Measurements from ENCODE around the gene TMEM212.

DNA sequence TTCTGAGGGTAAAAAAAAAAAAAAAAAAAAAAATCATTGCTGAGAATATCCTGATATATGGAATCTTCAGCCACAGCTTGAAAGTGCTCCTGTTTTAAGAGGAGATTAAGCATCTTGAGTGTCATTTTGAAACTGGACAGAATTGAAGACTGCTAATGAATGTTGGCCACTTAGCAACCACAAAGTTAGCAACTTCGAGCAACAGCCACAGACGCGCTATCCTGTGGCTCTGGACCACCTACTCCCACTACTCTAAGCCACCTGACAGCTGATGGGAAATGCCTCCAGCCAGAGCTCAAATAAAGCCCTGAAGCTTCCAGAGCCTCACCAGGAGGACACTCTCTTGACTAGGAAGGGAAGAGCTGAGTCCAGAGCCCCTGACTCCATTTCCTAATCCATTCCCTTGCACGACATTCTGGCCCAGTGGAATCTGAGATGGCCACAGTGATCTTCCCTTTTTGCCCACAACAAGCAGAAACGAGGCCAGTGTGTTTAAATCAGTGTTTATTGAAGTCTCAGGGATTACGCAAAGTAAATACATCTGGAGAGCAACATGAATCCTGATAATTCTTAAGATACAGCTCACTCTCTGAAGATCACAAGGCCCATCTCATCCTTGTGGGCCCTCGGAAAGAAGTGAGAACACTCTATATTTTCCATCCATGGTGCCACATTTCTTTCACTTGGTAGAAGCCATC is 58.6 kb downstream of the TMEM212 start:
- TF ChIP-seq, protein P1, sequence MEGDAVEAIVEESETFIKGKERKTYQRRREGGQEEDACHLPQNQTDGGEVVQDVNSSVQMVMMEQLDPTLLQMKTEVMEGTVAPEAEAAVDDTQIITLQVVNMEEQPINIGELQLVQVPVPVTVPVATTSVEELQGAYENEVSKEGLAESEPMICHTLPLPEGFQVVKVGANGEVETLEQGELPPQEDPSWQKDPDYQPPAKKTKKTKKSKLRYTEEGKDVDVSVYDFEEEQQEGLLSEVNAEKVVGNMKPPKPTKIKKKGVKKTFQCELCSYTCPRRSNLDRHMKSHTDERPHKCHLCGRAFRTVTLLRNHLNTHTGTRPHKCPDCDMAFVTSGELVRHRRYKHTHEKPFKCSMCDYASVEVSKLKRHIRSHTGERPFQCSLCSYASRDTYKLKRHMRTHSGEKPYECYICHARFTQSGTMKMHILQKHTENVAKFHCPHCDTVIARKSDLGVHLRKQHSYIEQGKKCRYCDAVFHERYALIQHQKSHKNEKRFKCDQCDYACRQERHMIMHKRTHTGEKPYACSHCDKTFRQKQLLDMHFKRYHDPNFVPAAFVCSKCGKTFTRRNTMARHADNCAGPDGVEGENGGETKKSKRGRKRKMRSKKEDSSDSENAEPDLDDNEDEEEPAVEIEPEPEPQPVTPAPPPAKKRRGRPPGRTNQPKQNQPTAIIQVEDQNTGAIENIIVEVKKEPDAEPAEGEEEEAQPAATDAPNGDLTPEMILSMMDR (IDR thresholded peaks at IDR 0.05): no peak
- TF ChIP-seq POLR2A (IDR thresholded peaks at IDR 0.05): no peak

Data from adrenal gland (tissue), 5 donors.